Superior temporal gyrus (tissue), 1 donor: Measurements from ENCODE around the gene ALG5.

Experiments
- DNase-seq: peaks from one replicate; pipeline ENCODE4 v3.0.0-alpha.2; 2016; ENCODE audit errors: extremely low spot score

Gene ALG5

GRCh38 chr13:36915896-36916640 lies 83.1 kb downstream of the ALG5 start:
- peak; percentile 47 for DNase-seq

- peak; percentile 61 for DNase-seq
Measured at GRCh38 chr13:36915106-36915505, 84.0 kb downstream of the ALG5 start.

GRCh38 chr13:36914648-36915047 lies 84.5 kb downstream of the ALG5 start:
- DNase-seq = no peak

- DNase-seq = no peak
Measured at GRCh38 chr13:36913463-36913862, 85.7 kb downstream of the ALG5 start.

- no peak for DNase-seq
Measured at GRCh38 chr13:36912973-36913372, 86.2 kb downstream of the ALG5 start.

DNA sequence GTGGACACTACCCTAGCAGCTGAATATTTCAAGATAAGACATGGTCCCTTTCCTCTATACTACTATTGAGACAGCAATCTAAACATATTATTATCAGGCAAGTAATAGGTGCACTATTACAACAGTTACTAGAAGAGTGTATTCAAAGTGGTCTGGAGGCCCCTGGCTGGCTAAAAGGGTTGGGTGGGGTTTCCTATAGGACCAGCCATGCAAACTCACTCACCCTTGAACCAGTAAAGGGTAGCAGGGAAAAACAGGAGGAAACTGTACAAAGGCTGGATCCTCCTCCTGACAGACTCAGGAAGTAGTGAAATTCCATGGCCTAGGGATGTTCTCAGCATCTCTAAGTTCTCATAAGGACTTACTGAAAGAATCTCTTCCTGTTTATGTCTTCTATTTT lies 86.8 kb downstream of the ALG5 start:
- DNase-seq = no peak

GRCh38 chr13:36910545-36910944 lies 88.6 kb downstream of the ALG5 start:
- no peak for DNase-seq

GRCh38 chr13:36907821-36908220 lies 91.3 kb downstream of the ALG5 start:
- no peak for DNase-seq

DNA sequence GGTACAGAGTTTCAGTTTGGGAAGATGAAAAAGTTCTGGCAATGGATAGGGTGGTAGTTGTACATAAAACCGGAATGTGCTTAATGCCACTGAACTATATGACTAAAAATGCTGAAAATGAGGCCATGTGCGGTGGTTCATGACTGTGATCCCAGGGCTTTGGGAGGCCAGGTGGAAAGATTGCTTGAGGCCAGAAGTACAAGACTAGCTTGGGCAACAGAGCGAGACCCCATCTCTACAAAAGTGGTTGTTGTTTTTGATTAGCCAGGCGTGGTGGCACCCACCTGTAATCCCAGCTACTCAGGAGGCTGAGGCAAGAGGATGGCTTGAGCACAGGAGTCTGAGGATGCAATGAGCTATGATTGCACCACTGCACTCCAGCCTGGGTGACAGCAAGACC lies 91.9 kb downstream of the ALG5 start:
- DNase-seq = no peak

- no peak for DNase-seq
Measured at GRCh38 chr13:36905944-36906343, 93.2 kb downstream of the ALG5 start.

DNA sequence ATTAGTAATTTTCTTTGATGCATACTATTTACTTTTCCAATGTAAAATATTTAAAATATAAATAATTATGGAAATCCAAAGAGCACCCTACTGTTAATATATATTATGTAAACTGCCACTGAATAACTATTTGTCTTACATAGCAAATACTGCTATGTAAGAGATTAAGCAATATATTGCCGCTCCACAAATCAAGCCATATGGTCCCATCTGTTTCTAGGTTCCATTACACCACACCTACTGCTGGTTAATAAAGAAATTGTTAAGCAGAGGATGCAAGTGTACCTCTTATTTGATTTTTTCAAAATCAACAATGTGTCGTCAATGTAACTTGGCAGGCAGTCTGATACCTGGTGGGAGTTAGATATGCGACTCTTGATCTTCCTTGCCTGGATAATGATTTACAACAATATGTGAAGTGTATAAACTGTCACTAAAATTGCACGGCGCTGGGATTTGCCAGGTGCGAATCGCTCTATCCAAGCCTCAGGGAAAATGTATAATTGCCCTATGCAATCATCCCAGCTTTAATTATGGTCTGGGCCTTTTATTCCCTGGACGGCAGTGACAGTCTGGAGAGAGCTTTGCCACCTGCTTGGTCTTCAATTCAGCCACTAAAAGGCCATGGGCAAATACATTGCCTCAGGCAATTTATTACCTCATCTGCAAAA lies 95.1 kb downstream of the ALG5 start:
- DNase-seq = no peak
